ENCODE data around the gene HAGH.

- TF ChIP-seq CTCF (IDR thresholded peaks at IDR 0.05) (no peak), POLR2A (IDR thresholded peaks at IDR 0.05) (no peak)
Observed at GRCh38 chr16:1800701-1801100, 25.9 kb downstream of the HAGH start.
